ENCODE measurements around the gene NENF. TPM values are rescaled to one million over a fixed set of nuclear protein-coding genes. Genes with fewer than 3 reads are reported as not detected.

NENF gene
- total RNA-seq, 1 experiment from 2014 or later: 72.4 TPM

DNA sequence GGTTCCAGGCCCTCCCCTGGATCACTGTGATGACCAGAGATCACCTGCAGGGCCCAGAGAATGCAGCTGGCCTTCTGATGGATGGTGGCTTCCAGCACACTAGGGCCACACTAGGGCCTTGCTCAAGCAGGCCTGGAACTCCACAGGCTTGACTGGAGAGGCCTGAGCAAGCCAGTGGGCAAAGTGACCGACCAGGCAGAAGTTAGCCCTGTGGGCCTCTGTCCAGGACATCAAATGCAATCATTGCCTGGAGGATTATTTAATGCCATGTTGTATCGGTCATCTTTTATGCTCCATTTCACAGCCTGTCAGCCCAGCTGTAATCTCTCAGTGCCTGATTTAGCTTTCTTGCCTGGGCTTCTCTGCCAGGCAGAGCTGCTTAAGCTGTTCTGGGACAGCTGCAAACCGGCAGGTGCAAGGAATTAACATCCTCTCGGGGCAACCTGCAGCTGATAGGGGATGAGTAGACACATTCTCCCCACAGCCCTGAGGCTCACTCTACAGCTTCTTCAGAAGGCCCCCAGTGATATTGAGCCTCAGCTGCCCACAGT, 17.7 kb downstream of the NENF start:
- Histone ChIP-seq H3K9me3 (ENCODE audit: control insufficient read depth, insufficient read depth, low read depth, low read length) (no peaks in the 10 kb centered on the region), H3K4me3 (ENCODE audit: low read depth in 2 of 2, low read length in 2 of 2) (no peak overlapping the region), H3K27me3 (ENCODE audit: control insufficient read depth, insufficient read depth, low read length) (no peaks in the 10 kb centered on the region), H3K27ac (ENCODE audit: low read length) (no peak overlapping the region), H3K36me3 (ENCODE audit: control insufficient read depth, insufficient read depth, low read length) (no peaks in the 10 kb centered on the region), H3K4me1 (ENCODE audit: control insufficient read depth, insufficient read depth, low read length) (no peaks in the 10 kb centered on the region)
- ChIA-PET CTCF (no interaction called here), POLR2A (no interaction called here)
- intact Hi-C loops (cut with micrococcal nuclease; ENCODE audit: unreplicated experiment) (loop anchor here (10.0 kb wide), 2 partner anchors 66 to 766 kb away; no protein-coding TSS in a partner anchor), in situ Hi-C loops (cut with HindIII; ENCODE audit: low pct_unique_long_range_greater_than_20kb, low sequenced_read_pairs) (no loop called here)
- no peak for DNase-seq (ENCODE audit: low read depth, low spot score)
- ATAC-seq: no peak
- BruUV-seq (replicated peaks): no TSS peak
- TF ChIP-seq, protein P1, sequence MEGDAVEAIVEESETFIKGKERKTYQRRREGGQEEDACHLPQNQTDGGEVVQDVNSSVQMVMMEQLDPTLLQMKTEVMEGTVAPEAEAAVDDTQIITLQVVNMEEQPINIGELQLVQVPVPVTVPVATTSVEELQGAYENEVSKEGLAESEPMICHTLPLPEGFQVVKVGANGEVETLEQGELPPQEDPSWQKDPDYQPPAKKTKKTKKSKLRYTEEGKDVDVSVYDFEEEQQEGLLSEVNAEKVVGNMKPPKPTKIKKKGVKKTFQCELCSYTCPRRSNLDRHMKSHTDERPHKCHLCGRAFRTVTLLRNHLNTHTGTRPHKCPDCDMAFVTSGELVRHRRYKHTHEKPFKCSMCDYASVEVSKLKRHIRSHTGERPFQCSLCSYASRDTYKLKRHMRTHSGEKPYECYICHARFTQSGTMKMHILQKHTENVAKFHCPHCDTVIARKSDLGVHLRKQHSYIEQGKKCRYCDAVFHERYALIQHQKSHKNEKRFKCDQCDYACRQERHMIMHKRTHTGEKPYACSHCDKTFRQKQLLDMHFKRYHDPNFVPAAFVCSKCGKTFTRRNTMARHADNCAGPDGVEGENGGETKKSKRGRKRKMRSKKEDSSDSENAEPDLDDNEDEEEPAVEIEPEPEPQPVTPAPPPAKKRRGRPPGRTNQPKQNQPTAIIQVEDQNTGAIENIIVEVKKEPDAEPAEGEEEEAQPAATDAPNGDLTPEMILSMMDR (IDR thresholded peaks at IDR 0.05): no peak
- no peak for TF ChIP-seq SIN3A (IDR thresholded peaks at IDR 0.05; ENCODE audit: borderline replicate concordance, insufficient read depth, low read depth, low read length)
- TF ChIP-seq TCF7L2 (IDR thresholded peaks at IDR 0.05; ENCODE audit: low read depth, low read length): no peak
- TF ChIP-seq POLR2AphosphoS5 (IDR thresholded peaks at IDR 0.05; ENCODE audit: low read depth, low read length): no peak
- TF ChIP-seq, protein P2, sequence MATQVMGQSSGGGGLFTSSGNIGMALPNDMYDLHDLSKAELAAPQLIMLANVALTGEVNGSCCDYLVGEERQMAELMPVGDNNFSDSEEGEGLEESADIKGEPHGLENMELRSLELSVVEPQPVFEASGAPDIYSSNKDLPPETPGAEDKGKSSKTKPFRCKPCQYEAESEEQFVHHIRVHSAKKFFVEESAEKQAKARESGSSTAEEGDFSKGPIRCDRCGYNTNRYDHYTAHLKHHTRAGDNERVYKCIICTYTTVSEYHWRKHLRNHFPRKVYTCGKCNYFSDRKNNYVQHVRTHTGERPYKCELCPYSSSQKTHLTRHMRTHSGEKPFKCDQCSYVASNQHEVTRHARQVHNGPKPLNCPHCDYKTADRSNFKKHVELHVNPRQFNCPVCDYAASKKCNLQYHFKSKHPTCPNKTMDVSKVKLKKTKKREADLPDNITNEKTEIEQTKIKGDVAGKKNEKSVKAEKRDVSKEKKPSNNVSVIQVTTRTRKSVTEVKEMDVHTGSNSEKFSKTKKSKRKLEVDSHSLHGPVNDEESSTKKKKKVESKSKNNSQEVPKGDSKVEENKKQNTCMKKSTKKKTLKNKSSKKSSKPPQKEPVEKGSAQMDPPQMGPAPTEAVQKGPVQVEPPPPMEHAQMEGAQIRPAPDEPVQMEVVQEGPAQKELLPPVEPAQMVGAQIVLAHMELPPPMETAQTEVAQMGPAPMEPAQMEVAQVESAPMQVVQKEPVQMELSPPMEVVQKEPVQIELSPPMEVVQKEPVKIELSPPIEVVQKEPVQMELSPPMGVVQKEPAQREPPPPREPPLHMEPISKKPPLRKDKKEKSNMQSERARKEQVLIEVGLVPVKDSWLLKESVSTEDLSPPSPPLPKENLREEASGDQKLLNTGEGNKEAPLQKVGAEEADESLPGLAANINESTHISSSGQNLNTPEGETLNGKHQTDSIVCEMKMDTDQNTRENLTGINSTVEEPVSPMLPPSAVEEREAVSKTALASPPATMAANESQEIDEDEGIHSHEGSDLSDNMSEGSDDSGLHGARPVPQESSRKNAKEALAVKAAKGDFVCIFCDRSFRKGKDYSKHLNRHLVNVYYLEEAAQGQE (IDR thresholded peaks at IDR 0.05; ENCODE audit: insufficient read depth in 1 of 2, low read depth in 2 of 2, low read length in 1 of 2): no peak

DNA sequence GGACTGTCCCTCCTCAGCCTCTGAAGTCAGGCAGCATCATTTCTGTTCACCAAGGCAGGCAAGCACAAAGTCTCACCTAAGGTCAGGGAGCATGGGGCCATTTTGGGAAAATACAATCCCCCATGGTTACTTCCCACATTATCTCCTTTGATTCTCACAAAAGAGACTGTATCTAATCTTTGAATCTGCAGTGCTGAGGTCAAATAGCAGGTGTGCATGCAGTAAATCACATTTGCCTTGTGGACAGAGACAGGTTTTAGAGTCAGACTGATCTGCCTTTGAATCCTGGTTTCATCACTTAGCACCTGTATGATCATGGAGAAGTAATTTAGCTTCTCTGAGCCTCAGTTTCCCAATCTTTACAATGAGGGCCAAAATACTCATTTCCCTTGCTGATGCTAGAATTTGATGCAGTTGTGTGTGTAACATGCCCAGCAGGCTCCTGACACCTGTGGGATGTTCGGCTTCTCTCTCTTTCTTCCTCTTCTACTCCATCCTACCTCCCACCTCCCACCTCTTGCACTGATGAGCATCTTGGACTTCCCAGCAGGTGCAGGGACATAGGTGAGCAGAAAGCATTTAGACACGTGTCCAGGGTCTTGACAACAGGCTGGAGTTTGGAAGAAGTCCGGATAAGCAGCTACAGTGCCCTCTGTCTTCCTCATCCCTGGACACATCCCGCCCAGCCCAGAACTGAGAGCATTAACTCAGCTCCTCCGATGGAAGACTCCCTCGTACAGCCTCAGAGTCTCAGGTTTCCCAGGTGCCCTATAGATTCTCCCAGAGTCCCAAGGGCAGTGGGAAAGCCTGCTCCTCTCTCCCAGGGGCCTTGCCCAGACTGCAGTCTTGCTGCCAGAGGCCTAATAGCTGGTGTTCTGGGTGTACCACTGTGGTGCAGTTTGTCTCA, 18.9 kb downstream of the NENF start:
- no TSS peak for BruUV-seq (replicated peaks)
- Histone ChIP-seq H3K4me1 (ENCODE audit: control insufficient read depth, insufficient read depth, low read length) (no peaks in the 10 kb centered on the region), H3K9me3 (ENCODE audit: control insufficient read depth, insufficient read depth, low read depth, low read length) (no peaks in the 10 kb centered on the region), H3K36me3 (ENCODE audit: control insufficient read depth, insufficient read depth, low read length) (no peaks in the 10 kb centered on the region), H3K27ac (ENCODE audit: low read length) (no peak overlapping the region), H3K4me3 (ENCODE audit: low read depth in 2 of 2, low read length in 2 of 2) (no peak overlapping the region), H3K27me3 (ENCODE audit: control insufficient read depth, insufficient read depth, low read length) (no peaks in the 10 kb centered on the region)
- CTCF ChIA-PET: no interaction called here
- no peak for ATAC-seq
- no peak for DNase-seq (ENCODE audit: low read depth, low spot score)
- POLR2A ChIA-PET: no interaction called here
- TF ChIP-seq SIN3A (IDR thresholded peaks at IDR 0.05; ENCODE audit: borderline replicate concordance, insufficient read depth, low read depth, low read length) (no peak), POLR2AphosphoS5 (IDR thresholded peaks at IDR 0.05; ENCODE audit: low read depth, low read length) (no peak), TCF7L2 (IDR thresholded peaks at IDR 0.05; ENCODE audit: low read depth, low read length) (no peak)
- TF ChIP-seq, protein P2 (IDR thresholded peaks at IDR 0.05; ENCODE audit: insufficient read depth in 1 of 2, low read depth in 2 of 2, low read length in 1 of 2): no peak
- TF ChIP-seq, protein P1 (IDR thresholded peaks at IDR 0.05): no peak
- in situ Hi-C loops (cut with HindIII; ENCODE audit: low pct_unique_long_range_greater_than_20kb, low sequenced_read_pairs): no loop called here
- intact Hi-C loops (cut with micrococcal nuclease; ENCODE audit: unreplicated experiment): loop anchor here (10.0 kb wide), 2 partner anchors 67 to 767 kb away; no protein-coding TSS in a partner anchor
